Type B pancreatic cell (in vitro differentiated cells): ENCODE measurements around the gene VEPH1. TPM values are rescaled to one million over a fixed set of nuclear protein-coding genes. Genes with fewer than 3 reads are reported as not detected.

Source experiments
- DNase-seq: peaks from one replicate; pipeline ENCODE4 v3.0.0; 2021; ENCODE audit warnings: mixed read lengths; ENCODE audit not compliant: unreplicated experiment; ENCODE audit errors: extremely low spot score
- H3K27ac Mint-ChIP-seq: 2 replicates; pipeline ENCODE4 v1.8.0; 2021; ENCODE audit warnings: mild to moderate bottlenecking, mixed read lengths
- H3K27me3 Mint-ChIP-seq: 2 replicates; pipeline ENCODE4 v1.8.0; 2021; ENCODE audit warnings: mixed read lengths
- H3K36me3 Mint-ChIP-seq: 2 replicates; pipeline ENCODE4 v1.8.0; 2021; ENCODE audit warnings: mixed read lengths
- H3K4me1 Mint-ChIP-seq: one replicate; pipeline ENCODE4 v1.8.0; 2021; ENCODE audit warnings: mixed read lengths; ENCODE audit not compliant: unreplicated experiment
- H3K4me3 Mint-ChIP-seq: 2 replicates; pipeline ENCODE4 v1.8.0; 2021; ENCODE audit warnings: mild to moderate bottlenecking, mixed read lengths
- H3K9me3 Mint-ChIP-seq: 2 replicates; pipeline ENCODE4 v1.8.0; 2021; ENCODE audit warnings: mixed read lengths
- CTCF ChIP-seq: fragments of 200-600 bp; sonication (generic); conservative IDR thresholded peaks from 2 replicates; pipeline ENCODE4 v1.5.0; 2021; ENCODE audit warnings: antibody characterized with exemption, mild to moderate bottlenecking
- total RNA-seq: library from RNA; stranded (reverse); gene quantifications from 2 replicates; pipeline ENCODE4 v1.2.1, GENCODE V29; 2021; ENCODE audit warnings: low replicate concordance

The VEPH1 gene
- total RNA-seq, 1 donor from 2014 or later, result 5.9 TPM

DNA sequence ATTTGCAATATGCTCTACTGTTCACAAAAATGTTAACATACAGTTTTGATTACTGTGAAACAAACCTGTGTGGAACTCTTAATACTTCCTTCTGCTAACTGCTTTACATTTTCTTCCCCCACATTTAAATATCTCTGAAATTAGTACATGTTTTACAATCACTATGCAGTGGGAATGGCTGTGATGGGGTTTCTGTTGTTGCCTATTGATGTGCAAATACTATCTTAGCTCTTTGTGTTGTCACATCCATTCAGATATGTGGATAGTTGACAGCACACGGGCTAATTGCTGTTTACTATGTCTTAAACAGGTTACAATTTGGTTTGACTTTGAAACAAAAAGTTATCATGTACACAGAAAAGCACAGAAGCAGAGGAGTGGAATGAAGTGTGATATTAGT lies 247.4 kb downstream of the VEPH1 start:
- H3K27ac Mint-ChIP-seq, result no peak overlapping the region
- H3K4me1 Mint-ChIP-seq, result no peaks in the 10 kb centered on the region

GRCh38 chr3:157251685-157252084 lies 251.5 kb downstream of the VEPH1 start:
- TF ChIP-seq CTCF, result no peak
- Mint-ChIP-seq H3K9me3 (peaks cover 5% of the 10 kb centered on the region), H3K4me3 (no peak overlapping the region), H3K27ac (no peak overlapping the region), H3K36me3 (no peaks in the 10 kb centered on the region), H3K4me1 (peaks cover 12% of the 10 kb centered on the region), H3K27me3 (no peaks in the 10 kb centered on the region)
- no peak for DNase-seq

More for the DNA sequence above, 247.4 kb downstream of the VEPH1 start:
- Mint-ChIP-seq H3K36me3 (no peaks in the 10 kb centered on the region), H3K4me3 (no peak overlapping the region), H3K9me3 (no peaks in the 10 kb centered on the region), H3K27me3 (no peaks in the 10 kb centered on the region)
- DNase-seq, result no peak
- no peak for TF ChIP-seq CTCF

GRCh38 chr3:157249606-157250005 lies 253.6 kb downstream of the VEPH1 start:
- Mint-ChIP-seq H3K4me1 (peaks cover 12% of the 10 kb centered on the region), H3K27me3 (no peaks in the 10 kb centered on the region), H3K4me3 (no peak overlapping the region), H3K9me3 (peaks cover 5% of the 10 kb centered on the region), H3K36me3 (no peaks in the 10 kb centered on the region), H3K27ac (no peak overlapping the region)
- no peak for DNase-seq
- no peak for TF ChIP-seq CTCF

DNA sequence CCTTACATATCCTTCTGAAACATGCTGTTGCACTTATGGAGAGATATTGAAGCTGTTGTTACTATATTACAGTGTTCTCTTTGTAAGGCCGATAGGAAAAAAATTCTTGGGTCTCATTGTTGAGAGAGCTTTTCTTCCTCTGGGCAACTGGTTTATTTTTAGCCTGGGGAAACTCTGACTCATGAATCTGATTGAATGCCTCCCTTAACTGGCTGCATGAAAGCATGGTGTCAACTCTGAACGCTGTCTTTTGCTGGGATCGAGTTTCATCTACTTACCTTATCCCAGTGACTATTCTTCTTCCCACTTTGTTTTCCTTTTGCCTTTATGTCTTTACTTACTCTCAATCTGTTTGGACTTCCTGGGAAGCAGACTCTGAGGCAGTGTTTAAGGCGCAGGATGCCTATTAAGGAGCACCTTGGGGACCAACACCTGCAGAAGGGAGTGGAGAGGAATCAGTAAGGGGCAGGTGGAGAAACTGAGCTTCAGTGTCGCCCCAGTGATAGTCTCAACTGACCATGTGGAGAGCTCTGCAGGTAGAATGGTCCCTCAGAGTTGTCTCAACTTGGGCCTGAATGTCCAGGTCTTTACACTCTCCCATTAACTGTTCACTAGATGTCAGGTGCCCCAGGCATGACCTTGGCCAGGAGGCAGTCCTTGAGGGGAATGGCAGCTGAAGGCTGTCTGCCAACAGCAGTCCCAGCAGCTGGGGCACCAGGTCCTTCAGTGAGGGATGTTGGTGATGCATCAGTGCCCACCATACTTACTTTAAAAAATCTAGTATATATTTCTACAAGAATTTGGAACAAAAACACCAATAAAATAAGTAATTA lies 254.4 kb downstream of the VEPH1 start:
- no peak overlapping the region for H3K4me3 Mint-ChIP-seq
- no peaks in the 10 kb centered on the region for H3K36me3 Mint-ChIP-seq
- DNase-seq, result no peak
- no peaks in the 10 kb centered on the region for H3K27me3 Mint-ChIP-seq
- no peak for TF ChIP-seq CTCF
- H3K9me3 Mint-ChIP-seq, result peaks cover 5% of the 10 kb centered on the region
- H3K4me1 Mint-ChIP-seq, result peaks cover 16% of the 10 kb centered on the region
- H3K27ac Mint-ChIP-seq, result peak overlapping the region; percentile 26

GRCh38 chr3:157247391-157247790 lies 255.8 kb downstream of the VEPH1 start:
- peaks cover 5% of the 10 kb centered on the region for H3K9me3 Mint-ChIP-seq
- H3K4me1 Mint-ChIP-seq, result peaks cover 16% of the 10 kb centered on the region
- no peak for TF ChIP-seq CTCF
- no peaks in the 10 kb centered on the region for H3K36me3 Mint-ChIP-seq
- no peak for DNase-seq
- no peak overlapping the region for H3K27ac Mint-ChIP-seq
- H3K27me3 Mint-ChIP-seq, result no peaks in the 10 kb centered on the region
- no peak overlapping the region for H3K4me3 Mint-ChIP-seq
